Measurements from ENCODE around the gene EPHA8. TPM values are rescaled to one million over a fixed set of nuclear protein-coding genes. Genes with fewer than 3 reads are reported as not detected.

The EPHA8 gene
- polyA plus RNA-seq, 1 experiment: not detected

DNA sequence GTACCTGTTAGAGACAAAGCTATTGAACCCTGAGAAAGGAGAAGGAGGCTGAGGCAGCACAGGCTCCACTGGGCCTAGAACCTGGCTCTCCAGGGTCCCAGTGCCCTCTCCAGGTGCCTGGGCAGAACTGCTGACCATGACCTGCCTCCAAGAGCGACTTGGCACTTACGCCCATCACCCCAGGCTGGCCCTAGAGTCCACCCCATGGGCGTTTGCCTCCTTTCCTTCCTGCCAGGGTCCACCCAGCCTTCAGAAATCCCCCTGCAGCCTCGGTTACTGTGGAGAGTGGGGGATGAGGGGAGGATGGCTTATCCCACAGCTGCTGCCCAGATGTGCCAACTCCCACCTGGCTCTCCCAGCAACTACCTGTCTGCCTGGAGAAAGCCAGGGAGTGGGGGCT lies 58.5 kb downstream of the EPHA8 start:
- DNase-seq (ENCODE audit: low read depth): no peak

DNA sequence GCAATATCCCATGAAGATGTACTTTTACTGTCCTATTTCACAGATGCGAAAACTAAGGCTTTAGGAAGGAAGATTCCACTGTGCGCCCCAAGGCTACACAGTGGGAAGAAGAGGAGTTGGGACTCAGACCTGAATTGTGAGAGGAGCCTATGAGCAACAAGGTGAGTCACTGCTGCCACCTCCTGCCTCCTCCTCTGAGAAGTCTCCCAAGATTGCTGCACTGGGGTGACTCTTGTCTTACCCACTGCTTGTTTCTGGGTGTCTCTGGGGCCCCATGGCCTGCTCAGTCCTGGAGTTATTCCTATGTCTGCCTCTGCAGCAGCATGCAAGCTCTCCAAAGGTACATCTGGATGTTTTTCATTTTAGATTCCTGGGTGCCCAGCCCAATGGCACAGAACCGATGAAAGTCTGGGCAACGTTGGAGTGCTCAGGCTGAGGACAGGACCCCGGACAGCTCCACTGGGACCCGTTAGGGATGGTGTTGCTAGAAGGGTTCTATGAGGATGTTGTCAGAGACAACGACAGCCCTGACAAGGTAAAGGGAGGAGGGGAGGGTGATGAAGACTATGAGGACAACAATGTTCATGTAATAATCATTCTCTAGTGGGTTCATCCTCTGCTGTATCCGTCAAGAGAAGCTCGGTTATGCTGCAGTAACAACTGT lies 62.1 kb downstream of the EPHA8 start:
- Histone ChIP-seq H3K36me3 (ENCODE audit: control insufficient read depth, insufficient read depth, low read length) (no peaks in the 10 kb centered on the region), H3K4me3 (ENCODE audit: low read depth, low read length) (no peak overlapping the region), H3K27me3 (ENCODE audit: control insufficient read depth, insufficient read depth, low read length) (peaks cover 9% of the 10 kb centered on the region)
- CTCF ChIA-PET: interaction anchor here (2.3 kb wide), 1 partner anchor 16 kb away, joined by 7 read pairs; no protein-coding TSS in a partner anchor
- DNase-seq (ENCODE audit: low read depth): no peak
- TF ChIP-seq CTCF (IDR thresholded peaks at IDR 0.05; ENCODE audit: insufficient read depth, low read depth, low read length): no peak
- POLR2A ChIA-PET: no interaction called here

More for the DNA sequence above, 58.5 kb downstream of the EPHA8 start:
- Histone ChIP-seq H3K27me3 (ENCODE audit: control insufficient read depth, insufficient read depth, low read length) (peaks cover 18% of the 10 kb centered on the region), H3K36me3 (ENCODE audit: control insufficient read depth, insufficient read depth, low read length) (no peaks in the 10 kb centered on the region), H3K4me3 (ENCODE audit: low read depth, low read length) (no peak overlapping the region)
- CTCF ChIA-PET: no interaction called here
- POLR2A ChIA-PET: no interaction called here
- TF ChIP-seq CTCF (IDR thresholded peaks at IDR 0.05; ENCODE audit: insufficient read depth, low read depth, low read length): no peak

- Histone ChIP-seq H3K36me3 (ENCODE audit: control insufficient read depth, insufficient read depth, low read length) (no peaks in the 10 kb centered on the region), H3K27me3 (ENCODE audit: control insufficient read depth, insufficient read depth, low read length) (peaks cover 9% of the 10 kb centered on the region), H3K4me3 (ENCODE audit: low read depth, low read length) (no peak overlapping the region)
- no peak for TF ChIP-seq CTCF (IDR thresholded peaks at IDR 0.05; ENCODE audit: insufficient read depth, low read depth, low read length)
- no peak for DNase-seq (ENCODE audit: low read depth)
- ChIA-PET CTCF (interaction anchor here (1.4 to 2.3 kb wide), 2 partner anchors 15 to 19 kb away, joined by 3 to 7 read pairs; no protein-coding TSS in a partner anchor), POLR2A (no interaction called here)
Observed at GRCh38 chr1:22626237-22627157, 63.2 kb downstream of the EPHA8 start.

- ChIA-PET POLR2A (no interaction called here), CTCF (interaction anchor here (1.4 kb wide), 1 partner anchor 20 kb away, joined by 3 read pairs; no protein-coding TSS in a partner anchor)
- H3K36me3 ChIP-seq (ENCODE audit: control insufficient read depth, insufficient read depth, low read length): no peaks in the 10 kb centered on the region
- H3K27me3 ChIP-seq (ENCODE audit: control insufficient read depth, insufficient read depth, low read length): peaks cover 9% of the 10 kb centered on the region
- H3K4me3 ChIP-seq (ENCODE audit: low read depth, low read length): no peak overlapping the region
- no peak for DNase-seq (ENCODE audit: low read depth)
- no peak for TF ChIP-seq CTCF (IDR thresholded peaks at IDR 0.05; ENCODE audit: insufficient read depth, low read depth, low read length)
Observed at GRCh38 chr1:22627331-22627730, 64.0 kb downstream of the EPHA8 start.
